OCI-LY7 (cell line): Measurements from ENCODE around the gene THSD7B. TPM values are rescaled to one million over a fixed set of nuclear protein-coding genes. Genes with fewer than 3 reads are reported as not detected.

ENCODE experiments used
- BruUV-seq: library from RNA; stranded (reverse); fragments of 400-500 nt; replicated peaks from 2 replicates; lab custom pipeline; 2021; lab: Mats Ljungman, UMichigan
- CTCF ChIA-PET: fragments of 300-600 bp; sonication (Branson Sonifier 250); formaldehyde crosslinking; loops from one replicate; lab custom pipeline; 2022; ENCODE audit warnings: antibody characterized with exemption; ENCODE audit not compliant: unreplicated experiment; lab: Charles Lee
- POLR2A ChIA-PET: fragments of 300-600 bp; sonication (Branson Sonifier 250); formaldehyde crosslinking; loops from one replicate; lab custom pipeline; 2022; ENCODE audit warnings: antibody characterized with exemption; lab: Charles Lee
- DNase-seq: peaks from one replicate; pipeline ENCODE4 v3.0.0-alpha.2; 2015; ENCODE audit warnings: low spot score
- H2AFZ ChIP-seq: fragments of 200-600 bp; sonication (generic), shearing (Covaris generic); 2 replicates; pipeline ENCODE4 v1.6.1; 2014; ENCODE audit warnings: mild to moderate bottlenecking, antibody characterized with exemption, low read length, moderate library complexity
- H3K27ac ChIP-seq: fragments of 200-600 bp; sonication (generic); 2 replicates; pipeline ENCODE4 v1.5.1; 2014; ENCODE audit warnings: mixed run types, low read depth, mild to moderate bottlenecking, moderate library complexity, low read length, inconsistent platforms; ENCODE audit not compliant: poor library complexity, severe bottlenecking
- H3K36me3 ChIP-seq: fragments of 200-600 bp; sonication (generic); 2 replicates; pipeline ENCODE4 v1.6.1; 2014; ENCODE audit warnings: mild to moderate bottlenecking, antibody characterized with exemption, low read length, moderate library complexity, mixed read lengths; ENCODE audit not compliant: insufficient read depth
- H3K4me1 ChIP-seq: fragments of 200-600 bp; sonication (generic); 2 replicates; pipeline ENCODE4 v1.5.1; 2014; ENCODE audit warnings: mild to moderate bottlenecking, low read length; ENCODE audit not compliant: insufficient read depth, poor library complexity, severe bottlenecking
- H3K4me2 ChIP-seq: fragments of 200-600 bp; sonication (generic); 2 replicates; pipeline ENCODE4 v1.6.1; 2014; ENCODE audit warnings: mild to moderate bottlenecking, low read length
- H3K4me3 ChIP-seq: fragments of 200-600 bp; sonication (generic); 2 replicates; pipeline ENCODE4 v1.5.1; 2014; ENCODE audit warnings: mild to moderate bottlenecking, low read depth, low read length; ENCODE audit not compliant: poor library complexity, severe bottlenecking
- H3K79me2 ChIP-seq: fragments of 200-600 bp; sonication (generic); 2 replicates; pipeline ENCODE4 v1.6.1; 2016; ENCODE audit warnings: low read depth, mild to moderate bottlenecking, low read length, moderate library complexity, mixed read lengths; ENCODE audit not compliant: insufficient read depth
- H3K9me2 ChIP-seq: fragments of 200-600 bp; sonication (generic); 2 replicates; pipeline ENCODE4 v1.6.1; 2016; ENCODE audit warnings: mild to moderate bottlenecking, low read length, mixed read lengths; ENCODE audit not compliant: insufficient read depth
- H3K9me3 ChIP-seq: fragments of 200-600 bp; sonication (generic); 2 replicates; pipeline ENCODE4 v1.6.1; 2014; ENCODE audit warnings: mild to moderate bottlenecking, mixed run types, low read length, mixed read lengths
- H4K20me1 ChIP-seq: fragments of 200-600 bp; sonication (generic); 2 replicates; pipeline ENCODE4 v1.6.1; 2014; ENCODE audit warnings: mild to moderate bottlenecking, antibody characterized with exemption, low read length, moderate library complexity, mixed read lengths; ENCODE audit not compliant: insufficient read depth
- EZH2phosphoT487 ChIP-seq: fragments of 200-600 bp; sonication (generic); IDR thresholded peaks from 2 replicates; pipeline ENCODE4 v1.6.1; 2018; ENCODE audit warnings: low read depth, borderline replicate concordance, mild to moderate bottlenecking, mixed run types, antibody characterized with exemption, low read length, moderate library complexity, mixed read lengths
- intact Hi-C: fragments of 100-400 bp; cut with micrococcal nuclease; formaldehyde crosslinking; loops from one replicate; pipeline ENCODE4 v1.10.0; 2022; ENCODE audit not compliant: unreplicated experiment
- total RNA-seq, 2 experiments: library from RNA; depleted of rRNA in 1 of 2; stranded (reverse); fragments of >200 nt in 1 of 2; shearing (Covaris generic) in 1 of 2; gene quantifications; 2 replicates each; pipeline ENCODE4 v1.2.3, GENCODE V29; 2014 to 2022
- TF ChIP-seq, protein P1 (sequence below): fragments of 200-600 bp; sonication (generic); conservative IDR thresholded peaks from 2 replicates; pipeline ENCODE4 v1.5.1; 2014; ENCODE audit warnings: mild to moderate bottlenecking, antibody characterized with exemption, low read length, moderate library complexity, mixed read lengths

Gene THSD7B
- total RNA-seq, 2 experiments from 2014 or later = 1.8 TPM

- no peak overlapping the region for H3K4me3 ChIP-seq
- ChIA-PET POLR2A (interaction anchor here (0.6 kb wide), 1 partner anchor 164 kb away, joined by 4 read pairs; no protein-coding TSS in a partner anchor), CTCF (no interaction called here)
- intact Hi-C loops = no loop called here
- no peaks in the 10 kb centered on the region for H3K79me2 ChIP-seq
- no peak overlapping the region for H3K27ac ChIP-seq
- H3K4me2 ChIP-seq = no peak overlapping the region
- no peaks in the 10 kb centered on the region for H3K4me1 ChIP-seq
- H3K9me3 ChIP-seq = no peaks in the 10 kb centered on the region
- no peaks in the 10 kb centered on the region for H3K36me3 ChIP-seq
- no peak overlapping the region for H2AFZ ChIP-seq
- H4K20me1 ChIP-seq = no peaks in the 10 kb centered on the region
- TF ChIP-seq EZH2phosphoT487 = no peak
- TF ChIP-seq, protein P1, sequence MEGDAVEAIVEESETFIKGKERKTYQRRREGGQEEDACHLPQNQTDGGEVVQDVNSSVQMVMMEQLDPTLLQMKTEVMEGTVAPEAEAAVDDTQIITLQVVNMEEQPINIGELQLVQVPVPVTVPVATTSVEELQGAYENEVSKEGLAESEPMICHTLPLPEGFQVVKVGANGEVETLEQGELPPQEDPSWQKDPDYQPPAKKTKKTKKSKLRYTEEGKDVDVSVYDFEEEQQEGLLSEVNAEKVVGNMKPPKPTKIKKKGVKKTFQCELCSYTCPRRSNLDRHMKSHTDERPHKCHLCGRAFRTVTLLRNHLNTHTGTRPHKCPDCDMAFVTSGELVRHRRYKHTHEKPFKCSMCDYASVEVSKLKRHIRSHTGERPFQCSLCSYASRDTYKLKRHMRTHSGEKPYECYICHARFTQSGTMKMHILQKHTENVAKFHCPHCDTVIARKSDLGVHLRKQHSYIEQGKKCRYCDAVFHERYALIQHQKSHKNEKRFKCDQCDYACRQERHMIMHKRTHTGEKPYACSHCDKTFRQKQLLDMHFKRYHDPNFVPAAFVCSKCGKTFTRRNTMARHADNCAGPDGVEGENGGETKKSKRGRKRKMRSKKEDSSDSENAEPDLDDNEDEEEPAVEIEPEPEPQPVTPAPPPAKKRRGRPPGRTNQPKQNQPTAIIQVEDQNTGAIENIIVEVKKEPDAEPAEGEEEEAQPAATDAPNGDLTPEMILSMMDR = no peak
- no peaks in the 10 kb centered on the region for H3K9me2 ChIP-seq
- no TSS peak for BruUV-seq
- DNase-seq = no peak
Measured at GRCh38 chr2:137535897-137536296, 770.6 kb downstream of the THSD7B start.

DNA sequence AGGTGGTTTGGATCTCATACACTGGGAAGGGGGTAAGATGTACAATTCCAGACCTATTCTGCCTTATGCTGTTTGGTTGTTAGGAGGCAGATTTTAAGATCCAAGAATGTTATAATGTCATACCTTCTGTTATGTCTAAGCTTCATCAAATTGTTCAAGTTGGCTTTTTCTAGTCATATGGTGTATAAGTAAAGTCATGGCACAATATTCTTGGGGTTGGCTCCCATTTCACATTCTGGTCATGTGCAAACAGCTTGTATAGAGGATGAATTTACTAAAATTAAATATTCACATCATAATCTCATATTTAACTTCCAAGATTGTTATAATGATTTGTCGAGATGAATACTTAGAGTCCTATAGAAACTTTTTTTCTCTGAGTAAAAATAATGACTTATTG is 774.0 kb downstream of the THSD7B start:
- H4K20me1 ChIP-seq = no peaks in the 10 kb centered on the region
- BruUV-seq = no TSS peak
- H3K4me3 ChIP-seq = no peak overlapping the region
- H3K4me1 ChIP-seq = no peaks in the 10 kb centered on the region
- no peaks in the 10 kb centered on the region for H3K9me3 ChIP-seq
- H2AFZ ChIP-seq = no peak overlapping the region
- no peaks in the 10 kb centered on the region for H3K79me2 ChIP-seq
- ChIA-PET POLR2A (interaction anchor here (0.6 to 1.2 kb wide), 2 partner anchors 131 to 445 kb away, joined by 3 read pairs; no protein-coding TSS in a partner anchor), CTCF (no interaction called here)
- intact Hi-C loops = no loop called here
- no peaks in the 10 kb centered on the region for H3K36me3 ChIP-seq
- H3K4me2 ChIP-seq = no peak overlapping the region
- no peaks in the 10 kb centered on the region for H3K9me2 ChIP-seq
- TF ChIP-seq, protein P1 = no peak
- no peak for TF ChIP-seq EZH2phosphoT487
- H3K27ac ChIP-seq = no peak overlapping the region
- no peak for DNase-seq

DNA sequence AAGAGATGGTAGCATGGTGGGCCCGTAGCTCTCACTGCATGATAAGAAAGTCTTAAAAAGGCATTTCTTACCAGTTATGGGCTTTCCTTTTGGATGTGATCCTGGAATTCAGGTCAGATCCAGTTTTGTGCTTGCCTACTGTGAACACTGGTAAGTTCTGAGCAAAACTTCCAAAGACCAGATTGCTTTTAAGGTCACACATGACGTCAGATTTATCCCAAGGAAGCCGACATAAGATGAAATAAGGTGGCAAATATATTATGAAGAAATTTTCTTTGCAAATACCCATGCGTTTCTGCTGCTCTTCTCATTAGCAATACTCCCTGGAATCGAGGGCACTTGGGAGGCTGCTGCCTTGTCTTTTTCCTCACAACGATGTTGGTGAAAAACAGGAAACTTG is 782.5 kb downstream of the THSD7B start:
- no TSS peak for BruUV-seq
- no peaks in the 10 kb centered on the region for H3K9me2 ChIP-seq
- H3K4me3 ChIP-seq = no peak overlapping the region
- H3K4me1 ChIP-seq = no peaks in the 10 kb centered on the region
- intact Hi-C loops = no loop called here
- no peaks in the 10 kb centered on the region for H3K9me3 ChIP-seq
- no peak for DNase-seq
- TF ChIP-seq EZH2phosphoT487 = no peak
- TF ChIP-seq, protein P1 = no peak
- no peaks in the 10 kb centered on the region for H3K36me3 ChIP-seq
- no peaks in the 10 kb centered on the region for H4K20me1 ChIP-seq
- ChIA-PET CTCF (no interaction called here), POLR2A (no interaction called here)
- H3K27ac ChIP-seq = no peak overlapping the region
- H3K4me2 ChIP-seq = no peak overlapping the region
- no peak overlapping the region for H2AFZ ChIP-seq
- H3K79me2 ChIP-seq = no peaks in the 10 kb centered on the region
